Lung (tissue), 12 donors: ENCODE results near the gene CPSF4L. TPM values are rescaled to one million over a fixed set of nuclear protein-coding genes. Genes with fewer than 3 reads are reported as not detected.

Experiments
- ATAC-seq: fragments of 200-7000 bp; cut with Tn5 transposase; one replicate; pipeline ENCODE4 v1.9.1; 2020; ENCODE audit warnings: moderate number of reproducible peaks; ENCODE audit not compliant: insufficient read depth, low FRiP score
- DNase-seq, 3 donors: peaks; one replicate each; pipeline ENCODE4 v3.0.0-alpha.2; 2013 to 2017
- H3K27ac ChIP-seq, 2 donors: one replicate each; pipeline ENCODE4 v1.5.1; 2013; ENCODE audit warnings: mild to moderate bottlenecking in 2 of 2, moderate library complexity in 2 of 2, control low read depth in 1 of 2, inconsistent platforms in 1 of 2, low read depth in 1 of 2, low read length in 1 of 2
- H3K27me3 ChIP-seq, 3 donors: one replicate each; pipeline ENCODE4 v1.5.1; 2013; ENCODE audit warnings: low read length in 2 of 3; ENCODE audit not compliant: control insufficient read depth in 3 of 3, insufficient read depth in 3 of 3
- H3K36me3 ChIP-seq, 4 donors: one replicate each; pipeline ENCODE4 v1.5.1; 2013; ENCODE audit warnings: low read length in 4 of 4, mild to moderate bottlenecking in 1 of 4, moderate library complexity in 1 of 4; ENCODE audit not compliant: control insufficient read depth in 4 of 4, insufficient read depth in 4 of 4
- H3K4me1 ChIP-seq, 5 donors: one replicate each; pipeline ENCODE4 v1.5.1; 2013; ENCODE audit warnings: low read length in 5 of 5, mild to moderate bottlenecking in 2 of 5, moderate library complexity in 1 of 5; ENCODE audit not compliant: control insufficient read depth in 5 of 5, insufficient read depth in 5 of 5
- H3K4me3 ChIP-seq: one replicate; pipeline ENCODE4 v1.5.1; 2013; ENCODE audit warnings: mild to moderate bottlenecking, control low read depth, moderate library complexity
- H3K9ac ChIP-seq, 2 donors: one replicate each; pipeline ENCODE4 v1.5.1; 2013; ENCODE audit warnings: low read length in 2 of 2, control low read depth in 1 of 2; ENCODE audit not compliant: insufficient read depth in 1 of 2
- H3K9me3 ChIP-seq, 4 donors: one replicate each; pipeline ENCODE4 v1.5.1; 2013; ENCODE audit warnings: low read length in 3 of 4, mild to moderate bottlenecking in 1 of 4, moderate library complexity in 1 of 4; ENCODE audit not compliant: control insufficient read depth in 4 of 4, insufficient read depth in 3 of 4
- WGBS, 2 donors: extraction: QIAGEN DNeasy Blood & Tissue Kit; methylation state at CpG; one replicate each; pipeline ENCODE4 v1.1.7; 2013; 5-methylcytosine and 5-hydroxymethylcytosine counted together
- polyA plus RNA-seq, 2 donors: library from polyadenylated mRNA; stranded (reverse); fragments of 200-250 nt; gene quantifications; one replicate each; pipeline ENCODE4 v1.2.1, GENCODE V29; 2013
- total RNA-seq, 2 donors: library from RNA; depleted of rRNA in 1 of 2; stranded (reverse); fragments of >200 nt in 1 of 2; gene quantifications; one replicate each; pipeline ENCODE4 v1.2.1, GENCODE V29; 2014 to 2021
- TF ChIP-seq, protein P1 (sequence below): IDR thresholded peaks from 2 replicates; pipeline ENCODE4 v1.5.1; 2012; ENCODE audit warnings: mild to moderate bottlenecking; ENCODE audit errors: control extremely low read depth, extremely low read depth
- donor health status: control.
- donor health status: control.
- donor health status: Bipolar disorder and iron deficiency.
- donor health status: healthy.
- donor health status: DM: yes; HTN: yes; CAD: no.

The CPSF4L gene
- total and polyA plus RNA-seq, 4 donors: not detected

GRCh38 chr17:73211745-73212144, 49.9 kb downstream of the CPSF4L start:
- peaks cover 0 to 4% (median 0%) of the 10 kb centered on the region in 5 donors for H3K4me1 ChIP-seq
- WGBS, 2 donors: 39 to 49% methylated on average over 13 of the region's 13 CpGs
- H3K4me3 ChIP-seq: no peak overlapping the region
- no peak overlapping the region for H3K27ac ChIP-seq
- no peak overlapping the region for H3K9ac ChIP-seq
- ATAC-seq (no peak), DNase-seq (no peak)
- H3K36me3 ChIP-seq: peaks cover 15 to 28% (median 21%) of the 10 kb centered on the region in 4 donors
- TF ChIP-seq, protein P1, sequence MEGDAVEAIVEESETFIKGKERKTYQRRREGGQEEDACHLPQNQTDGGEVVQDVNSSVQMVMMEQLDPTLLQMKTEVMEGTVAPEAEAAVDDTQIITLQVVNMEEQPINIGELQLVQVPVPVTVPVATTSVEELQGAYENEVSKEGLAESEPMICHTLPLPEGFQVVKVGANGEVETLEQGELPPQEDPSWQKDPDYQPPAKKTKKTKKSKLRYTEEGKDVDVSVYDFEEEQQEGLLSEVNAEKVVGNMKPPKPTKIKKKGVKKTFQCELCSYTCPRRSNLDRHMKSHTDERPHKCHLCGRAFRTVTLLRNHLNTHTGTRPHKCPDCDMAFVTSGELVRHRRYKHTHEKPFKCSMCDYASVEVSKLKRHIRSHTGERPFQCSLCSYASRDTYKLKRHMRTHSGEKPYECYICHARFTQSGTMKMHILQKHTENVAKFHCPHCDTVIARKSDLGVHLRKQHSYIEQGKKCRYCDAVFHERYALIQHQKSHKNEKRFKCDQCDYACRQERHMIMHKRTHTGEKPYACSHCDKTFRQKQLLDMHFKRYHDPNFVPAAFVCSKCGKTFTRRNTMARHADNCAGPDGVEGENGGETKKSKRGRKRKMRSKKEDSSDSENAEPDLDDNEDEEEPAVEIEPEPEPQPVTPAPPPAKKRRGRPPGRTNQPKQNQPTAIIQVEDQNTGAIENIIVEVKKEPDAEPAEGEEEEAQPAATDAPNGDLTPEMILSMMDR: no peak
- H3K27me3 ChIP-seq: no peaks in the 10 kb centered on the region
- H3K9me3 ChIP-seq: no peaks in the 10 kb centered on the region

- Histone ChIP-seq H3K36me3 (peaks cover 14 to 36% (median 25%) of the 10 kb centered on the region in 4 donors), H3K27me3 (no peaks in the 10 kb centered on the region), H3K9ac (no peak overlapping the region), H3K9me3 (no peaks in the 10 kb centered on the region), H3K4me1 (peaks cover 0 to under 1% (median 0%) of the 10 kb centered on the region in 5 donors), H3K4me3 (no peak overlapping the region), H3K27ac (no peak overlapping the region)
- DNase-seq: no peak
- 75 to 82% methylated on average over 8 of the region's 8 CpGs for WGBS, 2 donors
- ATAC-seq: no peak
- TF ChIP-seq, protein P1: no peak
These were observed 51.5 kb downstream of the CPSF4L start for GRCh38 chr17:73210002-73210678.

DNA sequence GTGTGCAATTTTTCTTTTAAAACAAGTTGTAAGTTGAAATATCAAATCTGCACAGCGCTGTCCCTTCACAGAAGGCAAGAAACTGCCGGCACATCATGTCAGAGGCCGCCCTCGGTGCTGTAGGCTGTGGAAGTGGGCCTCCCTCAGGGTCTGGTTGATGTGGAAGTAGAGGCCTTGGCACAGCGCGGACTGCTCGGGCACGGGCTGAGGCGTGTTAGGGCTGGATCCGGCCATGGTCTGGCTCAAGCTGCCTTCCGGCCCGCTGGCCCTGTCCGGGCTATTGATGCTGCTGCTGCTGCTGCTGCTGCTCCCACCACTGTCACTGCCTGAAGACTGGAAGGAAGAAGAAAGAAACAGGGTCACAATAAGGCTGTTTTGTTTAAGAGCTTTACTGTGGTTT, 52.2 kb downstream of the CPSF4L start:
- ATAC-seq: no peak
- no peak overlapping the region for H3K27ac ChIP-seq
- TF ChIP-seq, protein P1: no peak
- H3K36me3 ChIP-seq: peaks cover 17 to 36% (median 25%) of the 10 kb centered on the region in 4 donors
- H3K4me1 ChIP-seq: no peaks in the 10 kb centered on the region
- no peaks in the 10 kb centered on the region for H3K27me3 ChIP-seq
- DNase-seq: no peak
- no peaks in the 10 kb centered on the region for H3K9me3 ChIP-seq
- 97 to 98% methylated on average over 13 of the region's 13 CpGs for WGBS, 2 donors
- no peak overlapping the region for H3K4me3 ChIP-seq
- no peak overlapping the region for H3K9ac ChIP-seq
